HG02588 (cell line): ENCODE measurements around the gene MORC4.

Experiments
- ATAC-seq: cut with Tn5 transposase; IDR thresholded peaks from one replicate; pipeline ENCODE4 v1.9.1; 2021; ENCODE audit warnings: mild to moderate bottlenecking, moderate library complexity; ENCODE audit not compliant: unreplicated experiment

MORC4 gene

GRCh38 chrX:106912864-106913263 is 87.1 kb downstream of the MORC4 start:
- ATAC-seq = no peak

DNA sequence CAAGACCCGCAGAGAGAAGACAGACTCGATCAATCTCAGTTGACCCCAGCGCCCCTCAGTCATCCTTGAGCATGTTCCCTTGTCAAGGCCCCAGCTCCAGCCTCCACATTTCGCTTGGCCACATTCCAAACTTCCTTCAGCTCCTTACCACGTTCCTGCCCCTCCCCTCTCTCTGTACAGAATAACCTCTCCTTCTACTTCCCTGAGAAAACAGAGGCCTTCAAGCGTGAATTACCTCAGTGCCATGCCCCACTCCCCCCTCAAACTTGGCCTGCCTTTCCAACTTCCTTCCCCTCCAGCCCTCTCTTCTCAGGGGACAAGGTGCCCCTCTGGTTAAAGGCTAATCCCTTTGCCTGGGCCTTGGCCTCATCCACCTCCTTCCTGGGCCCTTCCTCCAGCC is 93.7 kb downstream of the MORC4 start:
- no peak for ATAC-seq

DNA sequence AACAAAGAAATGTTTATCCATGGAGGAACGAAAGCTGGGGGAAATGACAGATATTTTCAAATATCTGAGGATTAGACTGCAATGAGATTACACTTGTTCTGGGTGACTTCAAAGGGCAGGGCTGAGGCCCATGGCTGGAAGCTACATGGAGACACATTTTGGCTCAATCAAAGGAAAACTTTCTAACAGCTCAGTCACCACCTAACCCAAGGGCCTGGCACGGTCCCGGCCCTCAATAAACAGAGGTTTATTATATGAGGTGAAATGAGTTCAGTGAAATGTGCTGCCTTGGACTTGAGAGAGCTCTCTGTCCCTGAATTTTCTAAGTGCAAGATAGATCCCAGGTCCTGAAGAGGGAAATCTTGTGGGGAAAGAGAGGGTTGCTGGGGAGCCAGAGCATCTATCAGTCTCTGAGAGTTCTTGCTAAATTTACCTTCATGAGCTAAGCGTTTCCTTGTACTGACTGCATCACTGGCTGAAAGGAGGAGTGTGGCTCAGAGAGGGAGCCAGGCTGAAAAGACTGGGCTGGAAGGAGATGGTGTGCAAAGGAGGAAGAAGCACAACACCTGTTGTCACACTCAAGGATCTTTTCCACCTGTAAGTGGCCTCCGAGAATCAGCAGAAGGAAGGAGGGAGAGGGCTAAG is 94.8 kb downstream of the MORC4 start:
- no peak for ATAC-seq

- ATAC-seq = no peak
These were observed 96.0 kb downstream of the MORC4 start for GRCh38 chrX:106903856-106904528.

GRCh38 chrX:106903291-106903824 is 96.7 kb downstream of the MORC4 start, which contains the start of gene RIPPLY1:
TSS of gene RIPPLY1 (minus strand) at chrX:106903341. CDS start at chrX:106903287, 54 bp downstream.
- peak; percentile 45 for ATAC-seq

- no peak for ATAC-seq
These were observed 97.3 kb downstream of the MORC4 start for GRCh38 chrX:106902684-106903083.

DNA sequence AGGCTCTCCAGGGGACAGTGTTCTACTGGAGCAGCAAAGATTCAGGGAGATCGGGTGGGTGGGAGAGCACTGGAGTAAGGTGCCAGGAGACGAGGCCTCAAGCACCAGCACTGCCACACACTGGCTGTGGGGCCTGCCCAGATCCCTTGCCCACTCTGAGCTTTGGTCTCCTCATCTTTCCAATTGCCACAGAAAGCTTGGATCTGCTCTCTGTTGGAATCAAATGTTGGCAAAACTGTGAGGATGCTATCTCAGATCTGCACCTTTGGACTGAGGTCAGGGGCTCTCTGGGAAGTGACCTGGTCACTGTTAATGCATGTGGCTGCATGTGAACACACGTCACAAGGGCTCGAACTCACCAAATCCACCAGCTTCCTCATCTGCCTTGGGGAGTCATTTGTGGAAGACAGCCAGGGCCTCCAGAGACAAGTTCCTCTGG is 98.2 kb downstream of the MORC4 start:
- no peak for ATAC-seq

- ATAC-seq = no peak
These were observed 98.7 kb downstream of the MORC4 start for GRCh38 chrX:106901341-106901740.

GRCh38 chrX:106899841-106900240 is 100.2 kb downstream of the MORC4 start:
- ATAC-seq = no peak

DNA sequence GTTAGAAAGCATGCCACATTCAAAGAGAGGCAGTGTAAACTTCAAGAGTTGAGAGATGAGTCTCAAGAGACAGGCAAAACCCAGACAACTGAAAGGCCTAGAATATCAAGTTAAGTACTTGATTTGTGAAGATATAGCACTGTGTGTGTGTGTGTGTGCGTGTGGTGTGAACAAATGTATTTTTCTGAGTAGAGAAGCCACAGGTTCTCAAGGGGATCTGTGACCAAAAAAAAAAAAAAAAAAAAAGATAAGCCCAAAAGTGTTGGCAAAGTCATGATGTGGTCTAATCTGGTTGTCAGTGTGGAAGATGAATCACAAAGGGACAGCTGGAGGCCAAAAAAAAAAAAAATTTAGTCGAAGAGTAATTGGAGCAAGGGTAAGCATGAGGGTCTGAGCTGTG is 100.7 kb downstream of the MORC4 start:
- ATAC-seq = no peak

DNA sequence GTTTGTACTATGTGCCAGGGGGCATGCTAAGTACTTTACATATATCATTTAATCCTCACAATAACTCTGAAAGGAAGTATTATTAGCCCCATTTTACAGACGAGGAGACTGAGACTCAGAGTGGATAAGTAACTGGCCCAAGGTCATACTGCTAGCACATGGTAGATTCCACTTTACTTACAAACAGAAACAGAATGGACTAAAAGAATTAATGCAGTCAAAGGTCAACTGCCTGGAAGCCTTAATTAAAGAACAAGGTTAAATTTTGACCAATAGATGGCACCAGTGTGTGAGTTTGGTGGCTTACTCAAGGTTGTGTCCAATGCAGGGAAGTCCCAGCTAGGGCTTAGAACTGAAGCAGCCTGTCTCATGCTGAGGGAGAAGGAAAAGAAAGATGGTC is 101.5 kb downstream of the MORC4 start:
- ATAC-seq = peak; percentile 81

DNA sequence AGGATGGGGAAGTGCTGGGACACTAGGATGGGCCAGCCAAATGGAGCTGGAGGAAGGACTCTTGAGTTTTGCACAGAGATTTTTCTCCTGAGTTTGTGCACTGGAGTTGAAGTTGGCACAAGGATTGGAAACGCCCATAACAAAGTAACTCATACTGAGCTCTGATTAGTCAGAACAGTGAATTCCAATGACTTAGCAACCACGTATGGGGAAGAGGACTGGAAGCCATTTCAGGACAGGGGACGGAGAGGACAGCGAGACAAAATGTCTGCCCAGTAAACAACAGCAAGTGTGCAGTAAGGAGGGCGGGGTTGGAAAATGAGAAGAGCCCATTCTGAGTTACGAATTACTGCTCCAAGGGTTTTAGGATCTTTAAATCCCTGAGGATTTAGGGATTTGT is 102.8 kb downstream of the MORC4 start:
- no peak for ATAC-seq

DNA sequence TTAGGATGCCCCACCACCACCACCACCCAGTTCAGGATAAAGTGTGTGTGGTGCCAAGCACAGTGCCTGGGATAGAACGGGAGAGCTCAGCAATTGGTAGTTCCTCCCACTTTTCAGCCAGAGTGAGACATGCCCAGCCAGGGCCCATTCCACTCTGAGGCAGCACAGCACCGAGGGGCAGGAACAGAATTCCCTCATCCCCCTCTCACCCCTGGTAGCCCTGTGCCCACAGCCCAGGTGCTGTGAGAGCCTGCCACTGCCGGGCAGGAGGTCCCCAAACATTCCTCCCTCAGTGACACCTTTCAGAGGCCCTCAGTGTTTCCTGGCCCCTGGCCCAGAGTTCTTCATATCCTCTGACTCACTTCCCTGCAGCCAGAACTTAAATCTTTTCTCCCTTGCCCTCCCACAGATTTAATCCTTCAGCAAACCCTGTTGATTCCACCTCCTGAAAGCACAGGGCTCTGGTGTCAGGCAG is 105.0 kb downstream of the MORC4 start:
- ATAC-seq = no peak

DNA sequence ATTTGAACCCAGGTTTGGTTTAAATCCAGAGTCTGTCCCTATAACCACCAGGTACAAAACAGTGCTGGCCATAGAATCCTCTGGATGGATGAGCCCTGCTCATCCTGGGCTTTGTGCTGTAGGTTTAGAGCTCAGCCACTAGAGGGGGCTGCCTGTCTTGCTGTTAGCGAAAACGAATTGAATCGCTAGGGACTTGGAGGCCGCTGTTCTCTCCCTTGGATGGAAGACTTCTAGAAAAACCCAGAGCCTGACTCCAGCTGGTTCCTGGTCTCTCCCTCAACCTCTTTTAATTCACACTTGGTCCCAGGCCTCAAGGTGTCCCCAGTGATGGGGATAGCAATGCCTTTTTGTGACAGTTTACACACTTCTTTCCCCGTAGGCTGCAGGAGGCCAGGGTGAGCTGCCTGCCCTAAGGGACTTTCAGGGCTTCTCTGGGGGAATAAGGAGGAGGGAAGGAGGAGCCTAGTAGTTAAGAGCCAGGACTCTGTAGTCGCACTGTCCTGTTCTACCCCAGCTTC is 105.6 kb downstream of the MORC4 start:
- ATAC-seq = peak; percentile 54

- no peak for ATAC-seq
These were observed 108.1 kb downstream of the MORC4 start for GRCh38 chrX:106891762-106892460.
